T-helper 1 cell treated with Interleukin-12 subunit alpha and Interleukin-12 subunit beta and Interleukin-4 antibody, amounts not matched to agents 30 μg/mL and 1 μg/mL, for 36 hours (primary cell): Measurements from ENCODE around the gene ETV4.
"Not testable (repeated sequence)": the region's sequence is repeated elsewhere in the genome, so short reads cannot be mapped to it uniquely, and the experiment has no call there.

Experiments used
- H3K27ac Mint-ChIP-seq: one replicate; pipeline ENCODE4 v1.8.0; 2021; ENCODE audit warnings: mild to moderate bottlenecking, mixed read lengths
- H3K27me3 Mint-ChIP-seq: one replicate; pipeline ENCODE4 v1.8.0; 2021; ENCODE audit warnings: low read depth, mixed read lengths
- H3K36me3 Mint-ChIP-seq: one replicate; pipeline ENCODE4 v1.8.0; 2021; ENCODE audit warnings: low read depth, mixed read lengths
- H3K4me1 Mint-ChIP-seq: one replicate; pipeline ENCODE4 v1.8.0; 2021; ENCODE audit warnings: low read depth, mixed read lengths
- H3K4me3 Mint-ChIP-seq: one replicate; pipeline ENCODE4 v1.8.0; 2021; ENCODE audit warnings: mild to moderate bottlenecking, moderate library complexity, mixed read lengths
- H3K9me3 Mint-ChIP-seq: one replicate; pipeline ENCODE4 v1.8.0; 2021; ENCODE audit warnings: mixed read lengths

Gene ETV4

GRCh38 chr17:43526886-43527648, 19.1 kb downstream of the ETV4 start:
- Mint-ChIP-seq H3K27me3 (no peaks in the 10 kb centered on the region), H3K4me3 (no peak overlapping the region), H3K9me3 (no peaks in the 10 kb centered on the region), H3K27ac (no peak overlapping the region), H3K36me3 (peaks cover 14% of the 10 kb centered on the region), H3K4me1 (no peaks in the 10 kb centered on the region)

DNA sequence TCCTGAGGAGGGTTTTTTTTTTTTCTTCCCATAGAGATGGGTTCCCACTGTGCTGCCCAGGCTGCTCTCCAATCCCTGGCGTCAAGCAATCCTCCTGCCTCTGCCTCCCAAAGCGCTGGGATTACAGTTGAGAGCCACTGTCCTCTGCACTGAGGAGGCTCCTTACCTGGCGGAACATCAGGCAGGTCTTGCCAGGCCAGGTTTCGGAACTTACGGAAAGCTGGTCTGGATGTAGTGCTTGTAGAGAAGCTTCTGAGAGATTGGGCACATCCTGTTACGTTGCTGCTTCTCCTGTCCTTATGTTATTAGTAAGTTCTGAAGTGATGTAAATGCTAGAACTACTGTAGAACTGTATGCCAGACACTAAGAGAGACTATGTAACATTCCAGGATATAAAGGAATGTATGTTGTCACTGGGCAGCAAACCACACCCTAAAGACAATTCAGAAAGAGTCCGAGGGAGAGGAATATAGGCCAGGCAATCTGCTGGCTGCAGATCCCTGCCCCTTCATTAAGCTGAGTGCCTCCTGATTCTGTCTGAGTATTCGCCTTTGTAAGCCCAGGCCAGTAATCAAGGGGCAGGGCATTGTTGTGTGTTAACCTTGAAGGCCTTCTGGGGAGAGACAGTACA, 21.1 kb downstream of the ETV4 start:
- Mint-ChIP-seq H3K4me3 (no peak overlapping the region), H3K27me3 (no peaks in the 10 kb centered on the region), H3K4me1 (no peaks in the 10 kb centered on the region), H3K36me3 (peaks cover 29% of the 10 kb centered on the region), H3K9me3 (no peaks in the 10 kb centered on the region), H3K27ac (no peak overlapping the region)

DNA sequence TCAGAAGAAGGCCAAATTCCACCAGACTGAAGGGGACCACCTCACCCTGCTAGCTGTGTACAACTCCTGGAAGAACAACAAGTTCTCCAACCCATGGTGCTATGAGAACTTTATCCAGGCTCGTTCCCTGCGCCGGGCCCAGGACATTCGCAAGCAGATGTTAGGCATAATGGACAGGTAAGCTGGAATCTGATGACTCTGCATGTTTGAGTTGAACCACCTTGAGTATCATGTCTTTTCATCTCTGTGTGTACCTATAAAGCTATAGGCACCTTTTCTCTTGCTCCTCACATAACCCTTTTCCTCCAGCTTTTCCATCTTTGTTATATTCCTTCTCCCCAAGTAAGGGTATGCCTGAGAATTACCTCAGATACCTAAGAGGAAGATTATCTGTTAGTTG, 24.8 kb downstream of the ETV4 start:
- H3K27ac Mint-ChIP-seq: no peak overlapping the region
- no peak overlapping the region for H3K4me3 Mint-ChIP-seq
- H3K36me3 Mint-ChIP-seq: peaks cover 48% of the 10 kb centered on the region

DNA sequence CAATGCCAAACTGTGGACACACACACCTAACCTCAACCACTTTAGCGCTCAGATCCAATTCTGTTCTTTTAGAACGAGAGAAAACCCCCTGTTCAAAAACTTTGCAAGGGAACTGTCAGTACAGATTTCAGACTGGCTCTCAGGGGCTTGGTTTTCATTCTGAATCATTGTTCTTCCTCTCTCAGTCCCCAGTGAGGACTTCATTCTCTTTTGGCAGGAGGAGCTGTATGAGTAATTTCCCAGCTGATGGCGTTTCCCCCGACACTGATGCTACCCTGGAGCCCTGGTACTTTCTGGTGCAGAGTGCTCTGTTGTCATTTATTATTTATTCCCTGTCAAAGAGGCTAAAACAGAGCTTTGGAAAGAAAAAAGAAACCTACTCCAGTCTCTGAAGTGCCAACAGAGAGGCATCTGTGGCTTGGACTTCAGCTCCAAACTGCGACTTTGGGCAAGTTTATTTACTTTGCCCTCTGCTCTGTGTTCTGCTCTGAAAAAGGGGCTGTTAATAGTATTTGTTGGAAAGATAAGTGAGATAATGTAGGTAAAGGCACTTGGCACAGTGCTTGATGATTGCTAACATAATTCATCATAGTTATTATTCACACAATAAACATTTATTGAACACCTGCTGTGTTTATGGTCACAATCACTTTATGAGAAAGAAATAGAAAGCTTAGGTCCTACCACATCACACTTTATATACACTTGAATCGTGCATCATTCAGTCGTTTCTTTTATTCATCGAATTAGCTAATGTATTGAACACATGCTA, 28.3 kb downstream of the ETV4 start:
- no peaks in the 10 kb centered on the region for H3K27me3 Mint-ChIP-seq
- H3K4me3 Mint-ChIP-seq: no peak overlapping the region
- peaks cover 8% of the 10 kb centered on the region for H3K4me1 Mint-ChIP-seq
- peaks cover 46% of the 10 kb centered on the region for H3K36me3 Mint-ChIP-seq
- no peak overlapping the region for H3K27ac Mint-ChIP-seq
- no peaks in the 10 kb centered on the region for H3K9me3 Mint-ChIP-seq

More for the DNA sequence above, 24.8 kb downstream of the ETV4 start:
- Mint-ChIP-seq H3K4me1 (peaks cover 8% of the 10 kb centered on the region), H3K27me3 (no peaks in the 10 kb centered on the region), H3K9me3 (no peaks in the 10 kb centered on the region)

DNA sequence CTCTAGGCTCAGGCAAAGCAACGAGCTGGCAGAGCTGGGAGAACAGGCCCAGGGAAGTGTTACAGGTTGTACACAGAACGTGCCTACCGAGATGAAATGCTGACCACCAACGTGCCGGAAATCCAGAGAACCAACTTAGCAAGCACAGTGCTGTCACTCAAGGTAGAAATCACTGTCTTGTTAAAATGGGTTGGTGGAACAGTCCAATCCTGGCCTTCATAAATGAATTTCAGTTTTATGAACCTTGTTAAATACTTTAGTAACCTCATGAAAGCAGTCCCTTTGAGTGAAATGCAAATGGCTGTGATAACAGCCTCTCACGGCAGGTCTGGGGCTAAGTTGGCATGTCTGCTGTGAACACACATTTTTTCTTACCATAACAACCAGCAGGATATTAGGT, 29.0 kb downstream of the ETV4 start:
- Mint-ChIP-seq H3K27ac (no peak overlapping the region), H3K4me3 (no peak overlapping the region), H3K4me1 (peaks cover 8% of the 10 kb centered on the region), H3K27me3 (no peaks in the 10 kb centered on the region), H3K36me3 (peaks cover 50% of the 10 kb centered on the region), H3K9me3 (no peaks in the 10 kb centered on the region)

GRCh38 chr17:43515656-43516055, 30.5 kb downstream of the ETV4 start:
- Mint-ChIP-seq H3K9me3 (no peaks in the 10 kb centered on the region), H3K4me3 (no peak overlapping the region), H3K27ac (no peak overlapping the region), H3K27me3 (no peaks in the 10 kb centered on the region), H3K36me3 (peaks cover 41% of the 10 kb centered on the region), H3K4me1 (peaks cover 8% of the 10 kb centered on the region)

DNA sequence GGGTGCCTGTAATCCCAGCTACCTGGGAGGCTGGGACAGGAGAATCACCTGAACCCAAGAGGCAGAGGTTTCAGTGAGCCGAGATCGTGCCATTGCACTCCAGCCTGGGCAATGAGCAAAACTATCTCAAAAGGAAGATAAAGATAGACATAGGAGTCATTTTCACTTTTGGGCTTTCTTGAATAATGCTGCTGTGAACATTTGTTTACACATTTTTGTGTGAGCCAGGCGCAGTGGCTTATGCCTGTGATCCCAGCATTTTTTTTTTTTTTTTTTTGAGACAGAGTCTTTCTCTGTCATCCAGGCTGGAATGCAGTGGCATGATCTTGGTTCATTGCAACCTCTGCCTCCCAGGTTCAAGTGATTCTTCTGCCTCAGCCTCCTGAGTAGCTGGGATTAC, 34.9 kb downstream of the ETV4 start:
- H3K27ac Mint-ChIP-seq, H3K4me1 Mint-ChIP-seq, H3K27me3 Mint-ChIP-seq, H3K4me3 Mint-ChIP-seq, H3K9me3 Mint-ChIP-seq: not testable (repeated sequence)
- H3K36me3 Mint-ChIP-seq: peaks cover 34% of the 10 kb centered on the region

GRCh38 chr17:43509440-43509839, 36.7 kb downstream of the ETV4 start:
- H3K9me3 Mint-ChIP-seq, H3K4me1 Mint-ChIP-seq, H3K27me3 Mint-ChIP-seq, H3K27ac Mint-ChIP-seq, H3K4me3 Mint-ChIP-seq: not testable (repeated sequence)
- H3K36me3 Mint-ChIP-seq: peaks cover 40% of the 10 kb centered on the region

DNA sequence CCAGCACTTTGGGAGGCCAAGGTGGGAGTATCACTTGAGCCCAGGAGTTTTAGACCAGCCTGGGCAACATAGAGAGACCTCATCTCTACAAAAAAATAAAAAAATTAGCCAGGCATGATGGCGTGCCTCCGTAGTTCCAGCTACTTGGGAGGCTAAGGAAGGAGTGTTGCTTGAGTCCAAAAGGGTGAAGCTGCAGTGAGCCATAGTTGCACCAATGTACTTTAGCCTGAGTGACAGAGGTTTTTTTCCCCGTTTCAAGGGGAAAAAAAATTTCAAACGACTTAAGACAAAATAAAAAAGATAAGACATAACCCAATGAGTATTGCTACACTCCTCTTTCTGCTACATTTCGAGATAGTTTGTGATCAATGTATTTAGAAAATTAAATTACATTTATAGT, 55.5 kb downstream of the ETV4 start:
- H3K4me3 Mint-ChIP-seq: no peak overlapping the region
- peaks cover 2% of the 10 kb centered on the region for H3K4me1 Mint-ChIP-seq
- peaks cover 22% of the 10 kb centered on the region for H3K36me3 Mint-ChIP-seq
- H3K9me3 Mint-ChIP-seq: no peaks in the 10 kb centered on the region
- no peak overlapping the region for H3K27ac Mint-ChIP-seq
- no peaks in the 10 kb centered on the region for H3K27me3 Mint-ChIP-seq

DNA sequence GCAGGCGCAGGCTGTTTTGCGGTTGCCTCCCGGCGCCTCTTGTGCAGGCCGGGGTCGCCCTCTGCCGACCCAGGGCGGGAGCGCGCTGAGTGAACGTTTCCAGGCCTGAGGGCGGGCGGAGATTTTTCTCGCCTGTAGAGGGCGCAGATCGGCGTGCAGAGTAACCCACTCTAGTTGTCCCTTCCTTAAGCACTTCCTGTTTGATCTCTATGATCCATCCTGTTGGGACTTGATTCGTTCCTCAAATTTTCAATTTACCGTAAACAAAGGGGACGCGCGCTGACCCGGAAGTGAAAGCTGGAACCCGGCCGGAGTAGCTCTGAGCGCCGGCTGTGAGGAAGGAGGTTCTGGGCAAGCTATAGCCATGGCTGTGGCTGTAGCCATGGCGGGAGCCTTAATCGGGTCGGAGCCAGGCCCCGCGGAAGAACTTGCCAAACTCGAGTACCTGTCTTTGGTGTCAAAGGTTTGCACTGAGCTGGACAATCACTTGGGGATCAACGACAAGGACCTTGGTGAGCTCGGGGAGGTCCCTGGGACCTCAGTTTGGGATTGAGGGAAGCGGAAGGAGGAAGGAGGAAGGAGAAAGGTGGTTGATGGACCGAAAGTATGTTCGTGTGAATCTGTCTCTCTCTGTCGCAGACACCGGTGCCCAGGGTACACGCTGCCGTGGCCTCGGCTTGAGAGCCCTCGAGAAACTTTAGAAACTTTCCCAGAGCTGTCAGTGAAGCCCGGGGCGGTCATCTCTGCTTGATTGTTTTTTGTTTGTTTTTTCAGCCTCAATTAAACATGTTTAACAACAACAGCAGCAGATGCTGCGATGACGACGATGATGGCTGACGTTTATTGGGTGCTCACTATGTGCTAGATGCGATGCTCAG, 62.2 kb downstream of the ETV4 start, which contains the start of gene DHX8:
Gene DHX8 (plus strand): TSS at position 302 of the 878 bp plus-strand sequence. CDS start 63 bp downstream, at position 365.
- Mint-ChIP-seq H3K27me3 (no peaks in the 10 kb centered on the region), H3K4me1 (peaks cover 20% of the 10 kb centered on the region), H3K36me3 (peaks cover 6% of the 10 kb centered on the region), H3K4me3 (peak within 1 kb of the TSS; percentile 100), H3K9me3 (no peaks in the 10 kb centered on the region), H3K27ac (peak within 1 kb of the TSS; percentile 94)

GRCh38 chr17:43482103-43483012, 63.8 kb downstream of the ETV4 start:
- H3K4me3 Mint-ChIP-seq: no peak overlapping the region
- H3K9me3 Mint-ChIP-seq: no peaks in the 10 kb centered on the region
- H3K4me1 Mint-ChIP-seq: peaks cover 20% of the 10 kb centered on the region
- no peak overlapping the region for H3K27ac Mint-ChIP-seq
- H3K36me3 Mint-ChIP-seq: peaks cover 6% of the 10 kb centered on the region
- H3K27me3 Mint-ChIP-seq: no peaks in the 10 kb centered on the region

- Mint-ChIP-seq H3K27ac (no peak overlapping the region), H3K9me3 (no peaks in the 10 kb centered on the region), H3K4me1 (peaks cover 11% of the 10 kb centered on the region), H3K4me3 (no peak overlapping the region), H3K27me3 (no peaks in the 10 kb centered on the region), H3K36me3 (peaks cover 6% of the 10 kb centered on the region)
These were observed 66.2 kb downstream of the ETV4 start for GRCh38 chr17:43479948-43480347.
